SK-N-SH (cell line): ENCODE results near the gene AHCYL2. TPM values are rescaled to one million over a fixed set of nuclear protein-coding genes. Genes with fewer than 3 reads are reported as not detected.
A peak's percentile ranks its signal among the peaks of the same experiment; 100 is the strongest.

Source experiments
- CTCF ChIA-PET: fragments of 300-600, 350-600 bp; formaldehyde crosslinking; extraction: SDS; loops from one replicate; lab custom pipeline; 2021; lab: Yijun Ruan, JAX
- POLR2A ChIA-PET: fragments of 350-600 bp; sonication (Branson Sonifier 250); formaldehyde crosslinking; extraction: SDS; loops from one replicate; lab custom pipeline; 2020; ENCODE audit warnings: antibody characterized with exemption, inconsistent platforms; lab: Yijun Ruan, JAX
- DNase-seq: peaks from one replicate; pipeline ENCODE4 v3.0.0; 2012
- H2AFZ ChIP-seq: fragments of 200-600 bp; sonication (generic); 2 replicates; pipeline ENCODE4 v1.8.1; 2016; ENCODE audit warnings: antibody characterized with exemption, mild to moderate bottlenecking, low read depth
- H3F3A ChIP-seq: fragments of 200-600 bp; sonication (generic); replicated peaks from 2 replicates; pipeline ENCODE3; 2016; ENCODE audit warnings: antibody characterized with exemption, mild to moderate bottlenecking; ENCODE audit not compliant: insufficient read depth
- H3K27ac ChIP-seq, 2 experiments: fragments of 200-500 bp in 1 of 2; fragments of 200-600 bp in 1 of 2; sonication (Bioruptor generic) in 1 of 2; sonication (generic), shearing (Covaris generic) in 1 of 2; 2 replicates each; pipeline versions ENCODE4 v1.5.1 to v1.6.1; 2014 to 2016; ENCODE audit warnings: low read depth in 2 of 2, inconsistent platforms in 1 of 2, low read length in 1 of 2, mild to moderate bottlenecking in 1 of 2, mixed read lengths in 1 of 2
- H3K27me3 ChIP-seq: fragments of 200-600 bp; sonication (generic), shearing (Covaris generic); 2 replicates; pipeline ENCODE4 v1.6.1; 2016; ENCODE audit warnings: mixed run types; ENCODE audit not compliant: insufficient read depth
- H3K36me3 ChIP-seq, 2 experiments: fragments of 200-500 bp in 1 of 2; fragments of 200-600 bp in 1 of 2; sonication (Bioruptor generic) in 1 of 2; sonication (generic) in 1 of 2; replicated peaks in 1 of 2; 2 replicates each; pipeline versions ENCODE3 to v1.5.1; 2014 to 2016; ENCODE audit warnings: low read length in 1 of 2, mild to moderate bottlenecking in 1 of 2; ENCODE audit not compliant: insufficient read depth in 2 of 2, control insufficient read depth in 1 of 2
- H3K4me1 ChIP-seq, 2 experiments: fragments of 200-500 bp in 1 of 2; fragments of 200-600 bp in 1 of 2; sonication (Bioruptor generic) in 1 of 2; sonication (generic), shearing (Covaris generic) in 1 of 2; 2 replicates each; pipeline versions ENCODE4 v1.5.1 to v1.6.1; 2014 to 2016; ENCODE audit warnings: low read depth in 1 of 2, low read length in 1 of 2, mixed run types in 1 of 2; ENCODE audit not compliant: insufficient read depth in 2 of 2, control insufficient read depth in 1 of 2
- H3K4me2 ChIP-seq: fragments of 200-600 bp; sonication (generic), shearing (Covaris generic); 2 replicates; pipeline ENCODE4 v1.6.1; 2017; ENCODE audit warnings: mixed run types
- H3K4me3 ChIP-seq, 2 experiments: fragments of 200-500 bp in 1 of 2; fragments of 200-600 bp in 1 of 2; sonication (Bioruptor generic) in 1 of 2; sonication (generic), shearing (Covaris generic) in 1 of 2; 2 replicates each; pipeline versions ENCODE4 v1.5.1 to v1.8.1; 2014 to 2016; ENCODE audit warnings: low read depth in 2 of 2, inconsistent platforms in 1 of 2, low read length in 1 of 2, mild to moderate bottlenecking in 1 of 2, mixed read lengths in 1 of 2, moderate library complexity in 1 of 2
- H3K79me2 ChIP-seq: fragments of 200-600 bp; sonication (generic); 2 replicates; pipeline ENCODE4 v1.8.1; 2017; ENCODE audit warnings: mild to moderate bottlenecking; ENCODE audit not compliant: insufficient read depth
- H3K9ac ChIP-seq: fragments of 200-600 bp; sonication (generic); 2 replicates; pipeline ENCODE4 v1.6.1; 2017; ENCODE audit warnings: mixed run types
- H3K9me2 ChIP-seq: fragments of 200-600 bp; sonication (generic); 2 replicates; pipeline ENCODE4 v1.6.1; 2017; ENCODE audit warnings: mixed run types
- H3K9me3 ChIP-seq: fragments of 200-600 bp; sonication (generic); 2 replicates; pipeline ENCODE4 v1.6.1; 2017; ENCODE audit warnings: mixed run types, mild to moderate bottlenecking, moderate library complexity
- H4K20me1 ChIP-seq: fragments of 200-600 bp; sonication (generic); 2 replicates; pipeline ENCODE4 v1.6.1; 2017; ENCODE audit warnings: mild to moderate bottlenecking, mixed run types; ENCODE audit not compliant: insufficient read depth
- ELF1 ChIP-seq: IDR thresholded peaks from 2 replicates; pipeline ENCODE4 v1.4.0; 2012
- GABPA ChIP-seq: IDR thresholded peaks from 2 replicates; pipeline ENCODE4 v1.4.0; 2012; ENCODE audit warnings: low read depth, mild to moderate bottlenecking
- MXI1 ChIP-seq: IDR thresholded peaks from 2 replicates; pipeline ENCODE4 v1.6.1; 2012; ENCODE audit warnings: mild to moderate bottlenecking, low read depth, low read length, improper control_type of control experiment
- NFIC ChIP-seq: IDR thresholded peaks from 2 replicates; pipeline ENCODE4 v1.4.0; 2012; ENCODE audit warnings: borderline replicate concordance
- REST ChIP-seq: IDR thresholded peaks from 2 replicates; pipeline ENCODE4 v1.6.1; 2012; ENCODE audit warnings: mild to moderate bottlenecking, low read depth, low read length, moderate library complexity
- RFX5 ChIP-seq: IDR thresholded peaks from 2 replicates; pipeline ENCODE4 v1.6.1; 2012; ENCODE audit warnings: mild to moderate bottlenecking, improper control_type of control experiment, low read length
- SIN3A ChIP-seq: IDR thresholded peaks from 2 replicates; pipeline ENCODE4 v1.6.1; 2012; ENCODE audit warnings: low read depth, mild to moderate bottlenecking, low read length, moderate library complexity, borderline replicate concordance
- SMC3 ChIP-seq: IDR thresholded peaks from 2 replicates; pipeline ENCODE4 v1.6.1; 2012; ENCODE audit warnings: low read depth, low read length, improper control_type of control experiment
- TAF1 ChIP-seq: IDR thresholded peaks from 2 replicates; pipeline ENCODE4 v1.6.1; 2012; ENCODE audit warnings: low read depth, mild to moderate bottlenecking, low read length, moderate library complexity, borderline replicate concordance
- TEAD4 ChIP-seq: IDR thresholded peaks from 2 replicates; pipeline ENCODE4 v1.4.0; 2012; ENCODE audit warnings: mild to moderate bottlenecking, borderline replicate concordance; ENCODE audit not compliant: insufficient read depth
- WGBS: methylation state at CpG from one replicate; pipeline ENCODE4 v1.1.6; 2017; ENCODE audit warnings: low lambda C conversion rate; 5-methylcytosine and 5-hydroxymethylcytosine counted together
- polyA plus RNA-seq, 3 experiments: library from polyadenylated mRNA; depleted of rRNA; stranded (reverse); fragments of >200 nt; gene quantifications; 2 replicates each; pipeline ENCODE4 v1.2.3, GENCODE V29; 2012
- TF ChIP-seq, protein P1 (sequence below): IDR thresholded peaks from 2 replicates; pipeline ENCODE4 v1.4.0; 2012; ENCODE audit warnings: low read depth
- TF ChIP-seq, protein P2 (sequence below): fragments of 150-350 bp; IDR thresholded peaks from 2 replicates; pipeline ENCODE4 v1.6.1; 2017; ENCODE audit warnings: antibody characterized with exemption, low read length, low read depth, borderline replicate concordance
- TF ChIP-seq, protein P3 (sequence below): IDR thresholded peaks from 2 replicates; pipeline ENCODE4 v1.4.0; 2012; ENCODE audit warnings: low read depth, borderline replicate concordance
- TF ChIP-seq, protein P4 (sequence below): fragments of 200-600 bp; sonication (generic); IDR thresholded peaks from 2 replicates; pipeline ENCODE4 v1.6.1; 2017; ENCODE audit warnings: antibody characterized with exemption, mild to moderate bottlenecking, moderate library complexity

The AHCYL2 gene
- polyA plus RNA-seq, 1 of the 3 experiments (the other 2 are of a cell fraction), result 20.4 TPM

DNA sequence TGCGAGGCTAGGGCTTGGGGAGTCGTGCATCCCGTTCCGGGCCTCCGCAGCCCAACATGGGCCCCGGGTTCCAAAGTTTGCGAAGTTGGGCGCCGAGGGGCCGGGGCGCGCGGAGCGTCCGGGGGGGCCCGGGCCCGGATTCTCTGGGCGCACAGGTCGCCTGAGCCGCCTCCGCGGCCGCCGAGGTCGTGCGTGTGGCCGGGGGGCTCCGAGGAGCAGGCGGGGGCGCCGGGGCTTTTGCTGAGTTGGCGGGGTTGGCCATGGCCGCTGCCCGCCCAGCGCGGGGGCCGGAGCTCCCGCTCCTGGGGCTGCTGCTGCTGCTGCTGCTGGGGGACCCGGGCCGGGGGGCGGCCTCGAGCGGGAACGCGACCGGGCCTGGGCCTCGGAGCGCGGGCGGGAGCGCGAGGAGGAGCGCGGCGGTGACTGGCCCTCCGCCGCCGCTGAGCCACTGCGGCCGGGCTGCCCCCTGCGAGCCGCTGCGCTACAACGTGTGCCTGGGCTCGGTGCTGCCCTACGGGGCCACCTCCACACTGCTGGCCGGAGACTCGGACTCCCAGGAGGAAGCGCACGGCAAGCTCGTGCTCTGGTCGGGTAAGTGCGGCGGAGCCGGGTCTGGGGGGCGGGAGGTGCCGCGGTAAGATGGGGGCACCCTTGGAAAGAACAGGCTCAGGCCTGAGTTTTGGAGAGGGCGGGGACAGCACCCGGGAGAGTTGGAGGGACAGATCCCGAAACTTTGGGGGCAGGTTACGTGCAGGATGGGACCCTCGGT, 35.8 kb upstream of the AHCYL2 start:
- CTCF ChIA-PET, result interaction anchor here (0.7 to 4.1 kb wide), 13 partner anchors 9 to 625 kb away, joined by 3 to 45 read pairs (median 4); partner anchors contain the start of genes STRIP2 and TSPAN33
- TF ChIP-seq, protein P1, sequence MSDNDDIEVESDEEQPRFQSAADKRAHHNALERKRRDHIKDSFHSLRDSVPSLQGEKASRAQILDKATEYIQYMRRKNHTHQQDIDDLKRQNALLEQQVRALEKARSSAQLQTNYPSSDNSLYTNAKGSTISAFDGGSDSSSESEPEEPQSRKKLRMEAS, result peak; percentile 61; the same call in 1 of the 2 replicates
- TF ChIP-seq TEAD4 (no peak), RFX5 (no peak), MXI1 (peak; percentile 23), TAF1 (0 out of 2 replicates have a peak, but pooled peaks have one; percentile 11)
- peaks cover 0 to 20% of the 10 kb centered on the region in 2 experiments; a peak in 2 of 4 replicates for H3K4me1 ChIP-seq
- peak overlapping the region; percentile 90 for H3K9ac ChIP-seq
- no peaks in the 10 kb centered on the region for H3K9me3 ChIP-seq
- WGBS, result 1% methylated on average over 48 of the region's 83 CpGs
- H3K79me2 ChIP-seq, result peaks cover 47% of the 10 kb centered on the region
- H3K9me2 ChIP-seq, result no peaks in the 10 kb centered on the region
- no peaks in the 10 kb centered on the region for H3K27me3 ChIP-seq
- no peaks in the 10 kb centered on the region for H3F3A ChIP-seq
- H3K27ac ChIP-seq, result peak overlapping the region; percentile 42 to 54; a peak in 2 of 4 replicates
- H4K20me1 ChIP-seq, result peaks cover 22% of the 10 kb centered on the region
- DNase-seq, result peak; percentile 89
- peak overlapping the region; percentile 90 for H2AFZ ChIP-seq
- H3K4me2 ChIP-seq, result peak overlapping the region; percentile 92
- H3K36me3 ChIP-seq, result no peaks in the 10 kb centered on the region
- H3K4me3 ChIP-seq, result peak overlapping the region; percentile 72 to 93
- POLR2A ChIA-PET, result interaction anchor here (0.6 to 1.2 kb wide), 3 partner anchors 18 to 86 kb away, joined by 3 read pairs; no protein-coding TSS in a partner anchor

DNA sequence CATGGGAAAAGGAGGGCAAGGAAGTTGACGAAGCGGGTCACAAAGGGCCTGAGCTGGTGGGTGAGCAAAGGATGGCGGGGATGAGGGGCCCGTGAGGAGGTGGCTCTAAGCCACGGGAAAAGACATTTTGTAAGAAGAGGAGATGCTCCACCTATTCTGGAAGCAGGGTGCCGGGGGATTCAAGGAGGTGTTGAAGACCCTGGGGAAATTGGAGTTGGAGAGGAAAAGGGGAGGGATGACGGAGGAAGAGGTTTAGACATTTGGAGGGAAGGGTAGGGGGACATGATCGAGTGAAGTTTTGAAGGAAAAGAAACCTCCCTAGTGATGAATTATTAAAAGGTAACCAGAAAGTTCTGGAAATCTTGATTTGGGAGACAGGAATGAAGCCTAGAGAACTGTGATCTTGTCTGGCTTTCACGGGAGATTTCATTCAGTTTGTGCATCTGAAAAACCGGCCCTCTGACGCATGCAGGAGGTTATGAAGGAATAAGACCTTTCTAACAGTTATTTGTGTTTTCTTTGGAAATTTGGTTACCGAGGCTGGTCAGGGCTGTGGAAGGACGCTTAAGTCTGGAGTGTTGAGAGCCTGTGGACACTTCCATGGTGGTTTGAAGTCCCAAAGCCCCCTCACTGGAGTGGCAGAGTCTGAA, 35.0 kb upstream of the AHCYL2 start:
- Histone ChIP-seq H3K9me2 (no peaks in the 10 kb centered on the region), H3K4me2 (peak overlapping the region; percentile 92), H3K9me3 (no peaks in the 10 kb centered on the region), H4K20me1 (peaks cover 22% of the 10 kb centered on the region), H2AFZ (peak overlapping the region; percentile 90), H3K79me2 (peaks cover 54% of the 10 kb centered on the region), H3K27me3 (no peaks in the 10 kb centered on the region), H3F3A (no peaks in the 10 kb centered on the region), H3K4me3 (peak overlapping the region; percentile 72 to 93), H3K27ac (no peak overlapping the region), H3K4me1 (peaks cover 0 to 20% of the 10 kb centered on the region in 2 experiments; a peak in 2 of 4 replicates), H3K36me3 (no peaks in the 10 kb centered on the region), H3K9ac (peak overlapping the region; percentile 90)
- CTCF ChIA-PET, result interaction anchor here (0.7 to 4.1 kb wide), 9 partner anchors 8 to 268 kb away, joined by 3 to 45 read pairs (median 5); partner anchors contain the start of gene TSPAN33
- WGBS, result 52% methylated on average over 13 of the region's 13 CpGs
- POLR2A ChIA-PET, result interaction anchor here (1.2 kb wide), 1 partner anchor 17 kb away, joined by 3 read pairs; no protein-coding TSS in a partner anchor
- DNase-seq, result no peak
- TF ChIP-seq NFIC (no peak), SIN3A (no peak), REST (no peak), TEAD4 (no peak), TAF1 (no peak), SMC3 (no peak), ELF1 (no peak), GABPA (no peak)
- TF ChIP-seq, protein P2, sequence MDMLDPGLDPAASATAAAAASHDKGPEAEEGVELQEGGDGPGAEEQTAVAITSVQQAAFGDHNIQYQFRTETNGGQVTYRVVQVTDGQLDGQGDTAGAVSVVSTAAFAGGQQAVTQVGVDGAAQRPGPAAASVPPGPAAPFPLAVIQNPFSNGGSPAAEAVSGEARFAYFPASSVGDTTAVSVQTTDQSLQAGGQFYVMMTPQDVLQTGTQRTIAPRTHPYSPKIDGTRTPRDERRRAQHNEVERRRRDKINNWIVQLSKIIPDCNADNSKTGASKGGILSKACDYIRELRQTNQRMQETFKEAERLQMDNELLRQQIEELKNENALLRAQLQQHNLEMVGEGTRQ, result no peak
- TF ChIP-seq, protein P3, sequence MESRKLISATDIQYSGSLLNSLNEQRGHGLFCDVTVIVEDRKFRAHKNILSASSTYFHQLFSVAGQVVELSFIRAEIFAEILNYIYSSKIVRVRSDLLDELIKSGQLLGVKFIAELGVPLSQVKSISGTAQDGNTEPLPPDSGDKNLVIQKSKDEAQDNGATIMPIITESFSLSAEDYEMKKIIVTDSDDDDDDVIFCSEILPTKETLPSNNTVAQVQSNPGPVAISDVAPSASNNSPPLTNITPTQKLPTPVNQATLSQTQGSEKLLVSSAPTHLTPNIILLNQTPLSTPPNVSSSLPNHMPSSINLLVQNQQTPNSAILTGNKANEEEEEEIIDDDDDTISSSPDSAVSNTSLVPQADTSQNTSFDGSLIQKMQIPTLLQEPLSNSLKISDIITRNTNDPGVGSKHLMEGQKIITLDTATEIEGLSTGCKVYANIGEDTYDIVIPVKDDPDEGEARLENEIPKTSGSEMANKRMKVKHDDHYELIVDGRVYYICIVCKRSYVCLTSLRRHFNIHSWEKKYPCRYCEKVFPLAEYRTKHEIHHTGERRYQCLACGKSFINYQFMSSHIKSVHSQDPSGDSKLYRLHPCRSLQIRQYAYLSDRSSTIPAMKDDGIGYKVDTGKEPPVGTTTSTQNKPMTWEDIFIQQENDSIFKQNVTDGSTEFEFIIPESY, result no peak
- TF ChIP-seq, protein P4, sequence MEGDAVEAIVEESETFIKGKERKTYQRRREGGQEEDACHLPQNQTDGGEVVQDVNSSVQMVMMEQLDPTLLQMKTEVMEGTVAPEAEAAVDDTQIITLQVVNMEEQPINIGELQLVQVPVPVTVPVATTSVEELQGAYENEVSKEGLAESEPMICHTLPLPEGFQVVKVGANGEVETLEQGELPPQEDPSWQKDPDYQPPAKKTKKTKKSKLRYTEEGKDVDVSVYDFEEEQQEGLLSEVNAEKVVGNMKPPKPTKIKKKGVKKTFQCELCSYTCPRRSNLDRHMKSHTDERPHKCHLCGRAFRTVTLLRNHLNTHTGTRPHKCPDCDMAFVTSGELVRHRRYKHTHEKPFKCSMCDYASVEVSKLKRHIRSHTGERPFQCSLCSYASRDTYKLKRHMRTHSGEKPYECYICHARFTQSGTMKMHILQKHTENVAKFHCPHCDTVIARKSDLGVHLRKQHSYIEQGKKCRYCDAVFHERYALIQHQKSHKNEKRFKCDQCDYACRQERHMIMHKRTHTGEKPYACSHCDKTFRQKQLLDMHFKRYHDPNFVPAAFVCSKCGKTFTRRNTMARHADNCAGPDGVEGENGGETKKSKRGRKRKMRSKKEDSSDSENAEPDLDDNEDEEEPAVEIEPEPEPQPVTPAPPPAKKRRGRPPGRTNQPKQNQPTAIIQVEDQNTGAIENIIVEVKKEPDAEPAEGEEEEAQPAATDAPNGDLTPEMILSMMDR, result no peak
